SK-N-MC (cell line): ENCODE data around the gene POLDIP2.

ENCODE experiments used
- EZH2 ChIP-seq: fragments of 200-600 bp; sonication (generic); IDR thresholded peaks from one replicate; pipeline ENCODE4 v1.6.1; 2017; ENCODE audit warnings: antibody characterized with exemption
- FOXP2 ChIP-seq: optimal IDR thresholded peaks from 2 replicates; pipeline ENCODE3; 2011; ENCODE audit warnings: mild to moderate bottlenecking, moderate library complexity; ENCODE audit not compliant: insufficient read depth; ENCODE audit errors: extremely low read length, control extremely low read depth

- TF ChIP-seq FOXP2 = no peak
- no peak for TF ChIP-seq EZH2
Measured at GRCh38 chr17:28396635-28397239, 39.4 kb upstream of the POLDIP2 start.
